ENCODE data around the gene OBSL1. TPM values are rescaled to one million over a fixed set of nuclear protein-coding genes. Genes with fewer than 3 reads are reported as not detected.

OBSL1 gene
- total RNA-seq (not detected in 2 replicates), polyA plus RNA-seq (0.12 TPM in 1 of 2 replicates, not detected in the other), polyA minus RNA-seq (0.07 and 0.34 TPM in 2 replicates)
- total RNA-seq (2013) = 2.5 TPM

- H3K4me1 Mint-ChIP-seq = peaks cover 6% of the 10 kb centered on the region
- H3K27ac ChIP-seq (ENCODE audit: low read length in 2 of 2) = no peak within 1 kb of the TSS
- H3K4me1 ChIP-seq (ENCODE audit: control insufficient read depth in 2 of 2, insufficient read depth in 2 of 2, low read length in 2 of 2) = peaks cover 4 to 12% of the 10 kb centered on the region in 2 donors
- H4K20me1 ChIP-seq (ENCODE audit: control insufficient read depth, insufficient read depth, low read length, poor library complexity, severe bottlenecking) = no peaks in the 10 kb centered on the region
- DNase-seq (no peak), ATAC-seq (ENCODE audit: low read depth) (no peak)
- H3K27ac Mint-ChIP-seq = no peak within 1 kb of the TSS
- ChIA-PET POLR2A (no interaction called here), CTCF (interaction anchor here (0.6 to 1.1 kb wide), 2 partner anchors 11 to 540 kb away, joined by 3 to 4 read pairs; no protein-coding TSS in a partner anchor)
- H3K27me3 ChIP-seq (replicated peaks in 1 of 4; ENCODE audit: control extremely low read depth in 1 of 4, control insufficient read depth in 3 of 4, insufficient read depth in 4 of 4, low read length in 3 of 4) = peaks cover 0 to 33% (median 18%) of the 10 kb centered on the region in 4 experiments
- H3K27me3 Mint-ChIP-seq = peaks cover 57% of the 10 kb centered on the region
- peak within 1 kb of the TSS; percentile 66 for H3K4me3 Mint-ChIP-seq
- WGBS (ENCODE audit: insufficient coverage) = 9% methylated on average over 38 of the region's 42 CpGs
- no peaks in the 10 kb centered on the region for H3K9me3 Mint-ChIP-seq (ENCODE audit: insufficient read depth)
- peak within 1 kb of the TSS; percentile 65 for H2AFZ ChIP-seq (ENCODE audit: insufficient read depth, low read depth, low read length, poor library complexity, severe bottlenecking)
- intact Hi-C loops (cut with micrococcal nuclease) = no loop called here
- peak within 1 kb of the TSS; percentile 39 for H3K9ac ChIP-seq (ENCODE audit: low read length)
- peak within 1 kb of the TSS; percentile 79 for H3K4me2 ChIP-seq (replicated peaks; ENCODE audit: low read depth, low read length, poor library complexity, severe bottlenecking)
- no peaks in the 10 kb centered on the region for H3K36me3 ChIP-seq (replicated peaks in 1 of 2; ENCODE audit: control extremely low read depth in 1 of 2, control insufficient read depth in 1 of 2, extremely low read depth in 1 of 2, insufficient read depth in 2 of 2, low read length in 1 of 2)
- peak within 1 kb of the TSS in 3 of 5 experiments; percentile 30 to 46 (median 37) for H3K4me3 ChIP-seq (ENCODE audit: control extremely low read depth in 1 of 5, extremely low read depth in 1 of 5, insufficient read depth in 1 of 5, low read depth in 2 of 5, low read length in 4 of 5)
- H3K79me2 ChIP-seq (ENCODE audit: control insufficient read depth, insufficient read depth, low read length) = no peaks in the 10 kb centered on the region
- TF ChIP-seq, protein P1, sequence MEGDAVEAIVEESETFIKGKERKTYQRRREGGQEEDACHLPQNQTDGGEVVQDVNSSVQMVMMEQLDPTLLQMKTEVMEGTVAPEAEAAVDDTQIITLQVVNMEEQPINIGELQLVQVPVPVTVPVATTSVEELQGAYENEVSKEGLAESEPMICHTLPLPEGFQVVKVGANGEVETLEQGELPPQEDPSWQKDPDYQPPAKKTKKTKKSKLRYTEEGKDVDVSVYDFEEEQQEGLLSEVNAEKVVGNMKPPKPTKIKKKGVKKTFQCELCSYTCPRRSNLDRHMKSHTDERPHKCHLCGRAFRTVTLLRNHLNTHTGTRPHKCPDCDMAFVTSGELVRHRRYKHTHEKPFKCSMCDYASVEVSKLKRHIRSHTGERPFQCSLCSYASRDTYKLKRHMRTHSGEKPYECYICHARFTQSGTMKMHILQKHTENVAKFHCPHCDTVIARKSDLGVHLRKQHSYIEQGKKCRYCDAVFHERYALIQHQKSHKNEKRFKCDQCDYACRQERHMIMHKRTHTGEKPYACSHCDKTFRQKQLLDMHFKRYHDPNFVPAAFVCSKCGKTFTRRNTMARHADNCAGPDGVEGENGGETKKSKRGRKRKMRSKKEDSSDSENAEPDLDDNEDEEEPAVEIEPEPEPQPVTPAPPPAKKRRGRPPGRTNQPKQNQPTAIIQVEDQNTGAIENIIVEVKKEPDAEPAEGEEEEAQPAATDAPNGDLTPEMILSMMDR (IDR thresholded peaks at IDR 0.05) = no peak
- TF ChIP-seq EZH2 (IDR thresholded peaks at IDR 0.05; ENCODE audit: borderline replicate concordance, insufficient read depth, low read depth, low read length, poor library complexity, severe bottlenecking) = no peak
- H3K9me3 ChIP-seq (ENCODE audit: control extremely low read depth in 1 of 3, control insufficient read depth in 2 of 3, insufficient read depth in 1 of 3, low read length in 2 of 3) = peaks cover 0 to 4% (median 0%) of the 10 kb centered on the region in 3 donors
These were observed at the start of gene OBSL1 for GRCh38 chr2:219571311-219572236. Gene OBSL1 (minus strand): TSS chr2:219571539. CDS start chr2:219571232, 307 bp downstream.

DNA sequence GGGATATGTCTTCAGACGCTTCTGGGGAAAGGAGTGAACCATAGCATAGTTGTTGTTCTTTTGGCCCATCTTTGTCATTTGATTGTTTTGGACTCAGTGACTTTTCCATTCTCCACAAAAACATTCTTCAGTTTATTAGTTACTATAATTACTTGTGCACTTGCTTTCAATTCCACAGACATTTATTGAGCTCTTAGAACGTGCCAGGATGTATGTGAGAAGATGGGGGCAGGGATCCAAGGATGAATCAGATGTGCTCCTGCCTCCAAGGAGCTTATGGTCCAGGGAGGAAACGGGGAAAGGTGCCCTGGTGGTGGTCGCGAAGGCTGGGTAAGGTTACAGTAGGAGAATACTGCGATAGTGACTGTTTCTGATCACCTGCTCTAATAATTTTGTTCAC lies 49.2 kb upstream of the OBSL1 start:
- H3K36me3 ChIP-seq (replicated peaks in 1 of 2; ENCODE audit: control extremely low read depth in 1 of 2, control insufficient read depth in 1 of 2, extremely low read depth in 1 of 2, insufficient read depth in 2 of 2, low read length in 1 of 2) = peaks cover 0 to 8% of the 10 kb centered on the region in 2 experiments
- ChIA-PET POLR2A (no interaction called here), CTCF (no interaction called here)
- no peaks in the 10 kb centered on the region for H3K4me1 Mint-ChIP-seq
- TF ChIP-seq, protein P1 (IDR thresholded peaks at IDR 0.05) = no peak
- TF ChIP-seq EZH2 (IDR thresholded peaks at IDR 0.05; ENCODE audit: borderline replicate concordance, insufficient read depth, low read depth, low read length, poor library complexity, severe bottlenecking) = no peak
- DNase-seq (no peak), ATAC-seq (ENCODE audit: low read depth) (no peak)
- no peak overlapping the region for H3K27ac Mint-ChIP-seq
- no peak overlapping the region for H2AFZ ChIP-seq (ENCODE audit: insufficient read depth, low read depth, low read length, poor library complexity, severe bottlenecking)
- H3K4me3 ChIP-seq (ENCODE audit: control extremely low read depth in 1 of 5, extremely low read depth in 1 of 5, insufficient read depth in 1 of 5, low read depth in 2 of 5, low read length in 4 of 5) = no peak overlapping the region
- intact Hi-C loops (cut with micrococcal nuclease) = no loop called here
- no CpG with 5 or more reads among the region's 6 CpGs for WGBS (ENCODE audit: insufficient coverage)
- peaks cover 0 to 13% (median 5%) of the 10 kb centered on the region in 4 experiments for H3K27me3 ChIP-seq (replicated peaks in 1 of 4; ENCODE audit: control extremely low read depth in 1 of 4, control insufficient read depth in 3 of 4, insufficient read depth in 4 of 4, low read length in 3 of 4)
- H3K79me2 ChIP-seq (ENCODE audit: control insufficient read depth, insufficient read depth, low read length) = no peaks in the 10 kb centered on the region
- H3K9me3 ChIP-seq (ENCODE audit: control extremely low read depth in 1 of 3, control insufficient read depth in 2 of 3, insufficient read depth in 1 of 3, low read length in 2 of 3) = no peaks in the 10 kb centered on the region
- no peak overlapping the region for H3K4me2 ChIP-seq (replicated peaks; ENCODE audit: low read depth, low read length, poor library complexity, severe bottlenecking)
- no peaks in the 10 kb centered on the region for H3K9me3 Mint-ChIP-seq (ENCODE audit: insufficient read depth)
- H3K27me3 Mint-ChIP-seq = peaks cover 18% of the 10 kb centered on the region
- H3K4me3 Mint-ChIP-seq = no peak overlapping the region
- no peak overlapping the region for H3K27ac ChIP-seq (ENCODE audit: low read length in 2 of 2)
- no peaks in the 10 kb centered on the region for H4K20me1 ChIP-seq (ENCODE audit: control insufficient read depth, insufficient read depth, low read length, poor library complexity, severe bottlenecking)
- no peaks in the 10 kb centered on the region for H3K4me1 ChIP-seq (ENCODE audit: control insufficient read depth in 2 of 2, insufficient read depth in 2 of 2, low read length in 2 of 2)
- H3K9ac ChIP-seq (ENCODE audit: low read length) = no peak overlapping the region
